GM19193 (cell line): ENCODE results near the gene DCDC2C.

Experiments
- POLR2A ChIP-seq: IDR thresholded peaks from 4 replicates; pipeline ENCODE4 v1.6.1; 2011; ENCODE audit not compliant: insufficient read depth, insufficient read length; ENCODE audit errors: extremely low read depth

DCDC2C gene

GRCh38 chr2:3762771-3763447, 59.5 kb downstream of the DCDC2C start:
- no peak for TF ChIP-seq POLR2A

GRCh38 chr2:3766824-3767223, 63.4 kb downstream of the DCDC2C start:
- TF ChIP-seq POLR2A = no peak

GRCh38 chr2:3768960-3769765, 65.8 kb downstream of the DCDC2C start:
- TF ChIP-seq POLR2A = no peak

GRCh38 chr2:3769766-3770165, 66.4 kb downstream of the DCDC2C start:
- no peak for TF ChIP-seq POLR2A

- TF ChIP-seq POLR2A = no peak
Measured at GRCh38 chr2:3770724-3771415, 67.5 kb downstream of the DCDC2C start.

- TF ChIP-seq POLR2A = no peak
Measured at GRCh38 chr2:3771576-3771975, 68.2 kb downstream of the DCDC2C start.

GRCh38 chr2:3774336-3774735, 71.0 kb downstream of the DCDC2C start:
- TF ChIP-seq POLR2A = no peak

GRCh38 chr2:3776311-3776710, 72.9 kb downstream of the DCDC2C start:
- TF ChIP-seq POLR2A = no peak

GRCh38 chr2:3777966-3778365, 74.6 kb downstream of the DCDC2C start:
- no peak for TF ChIP-seq POLR2A

- no peak for TF ChIP-seq POLR2A
Measured at GRCh38 chr2:3778851-3779495, 75.6 kb downstream of the DCDC2C start.

GRCh38 chr2:3779496-3780049, 76.2 kb downstream of the DCDC2C start:
- no peak for TF ChIP-seq POLR2A

GRCh38 chr2:3780477-3781402, 77.4 kb downstream of the DCDC2C start:
- TF ChIP-seq POLR2A = no peak

GRCh38 chr2:3784731-3785130, 81.4 kb downstream of the DCDC2C start:
- TF ChIP-seq POLR2A = no peak

- TF ChIP-seq POLR2A = no peak
Measured at GRCh38 chr2:3785220-3785889, 82.0 kb downstream of the DCDC2C start.

- no peak for TF ChIP-seq POLR2A
Measured at GRCh38 chr2:3785890-3786273, 82.5 kb downstream of the DCDC2C start.
